Measurements from ENCODE around the gene ATOH8. TPM values are rescaled to one million over a fixed set of nuclear protein-coding genes. Genes with fewer than 3 reads are reported as not detected.

The ATOH8 gene
- total RNA-seq, 1 experiment from 2014 or later: 0.20 TPM

- H3K23ac ChIP-seq (ENCODE audit: insufficient read length, low read depth, low read length): no peak overlapping the region
- no peak overlapping the region for H3K4ac ChIP-seq (ENCODE audit: low read depth, low read length)
- H3K14ac ChIP-seq (ENCODE audit: insufficient read depth, low read length): no peak overlapping the region
- TF ChIP-seq CTCF (conservative IDR thresholded peaks at IDR 0.05): no peak
- H4K91ac ChIP-seq (ENCODE audit: insufficient read length, low read depth, low read length): no peak overlapping the region
- no peak overlapping the region for H2AFZ ChIP-seq (ENCODE audit: low read length)
- no peak overlapping the region for H3K4me3 Mint-ChIP-seq
- no peaks in the 10 kb centered on the region for H3K9me3 ChIP-seq (ENCODE audit: control insufficient read depth, low read depth, low read length)
- no peak overlapping the region for H2AK5ac ChIP-seq (ENCODE audit: insufficient read length, low read length)
- peaks cover 26% of the 10 kb centered on the region for H3K27me3 Mint-ChIP-seq (ENCODE audit: low read depth)
- H3K27me3 ChIP-seq (ENCODE audit: insufficient read depth, low read length): no peaks in the 10 kb centered on the region
- no peak overlapping the region for H3K4me2 ChIP-seq (ENCODE audit: insufficient read depth, insufficient read length, low read length)
- no peak overlapping the region for H2BK5ac ChIP-seq (ENCODE audit: insufficient read length, low read length)
- no peak overlapping the region for H2BK120ac ChIP-seq (ENCODE audit: low read depth, low read length, poor library complexity, severe bottlenecking)
- peaks cover 0 to 3% of the 10 kb centered on the region in 2 experiments; a peak in 2 of 4 replicates for H3K4me1 Mint-ChIP-seq
- H2BK20ac ChIP-seq (ENCODE audit: low read depth, low read length, poor library complexity, severe bottlenecking): no peak overlapping the region
- WGBS (ENCODE audit: extremely low coverage, insufficient read length, low lambda C conversion rate): no CpG with 5 or more reads among the region's 5 CpGs
- no peaks in the 10 kb centered on the region for H3K4me1 ChIP-seq (ENCODE audit: insufficient read depth, low read length)
- H3K27ac ChIP-seq (ENCODE audit: insufficient read length, low read depth, low read length): no peak overlapping the region
- H2BK15ac ChIP-seq (ENCODE audit: low read depth, low read length): no peak overlapping the region
- no peaks in the 10 kb centered on the region for H3K79me1 ChIP-seq (ENCODE audit: insufficient read depth, low read depth, low read length, poor library complexity, severe bottlenecking)
- no peak overlapping the region for H2BK12ac ChIP-seq (ENCODE audit: insufficient read length, low read depth, low read length)
- H3K9me3 Mint-ChIP-seq: peaks cover 0 to 3% of the 10 kb centered on the region in 2 experiments; a peak in 2 of 5 replicates
- no peak overlapping the region for H3K9ac ChIP-seq (ENCODE audit: extremely low read depth, insufficient read length, low read length)
- H3K18ac ChIP-seq (ENCODE audit: insufficient read length, low read depth, low read length): no peak overlapping the region
- H3K36me3 Mint-ChIP-seq (ENCODE audit: insufficient read depth in 1 of 3, low read depth in 3 of 3): no peaks in the 10 kb centered on the region
- H4K8ac ChIP-seq (replicated peaks; ENCODE audit: insufficient read length, low read depth, low read length): no peak overlapping the region
- no peak for DNase-seq
- no peak overlapping the region for H3K56ac ChIP-seq (ENCODE audit: insufficient read length, low read depth, low read length)
- H3K23me2 ChIP-seq (ENCODE audit: insufficient read length, low read depth, low read length, poor library complexity, severe bottlenecking): no peaks in the 10 kb centered on the region
- H3K79me2 ChIP-seq (ENCODE audit: insufficient read depth, low read length): no peaks in the 10 kb centered on the region
- no peak overlapping the region for H3K27ac Mint-ChIP-seq
- no peak overlapping the region for H3T11ph ChIP-seq (ENCODE audit: low read length)
- no peak overlapping the region for H4K5ac ChIP-seq (ENCODE audit: insufficient read length, low read depth, low read length)
- no peaks in the 10 kb centered on the region for H4K20me1 ChIP-seq (ENCODE audit: control insufficient read depth, insufficient read depth, insufficient read length)
Measured at GRCh38 chr2:85734942-85735608, 18.7 kb upstream of the ATOH8 start.
